Nephron progenitor cell (in vitro differentiated cells): ENCODE results near the gene OVOL1.
"Not testable (repeated sequence)": the region's sequence is repeated elsewhere in the genome, so short reads cannot be mapped to it uniquely, and the experiment has no call there.

Experiments used
- DNase-seq: peaks from one replicate; pipeline ENCODE4 v3.0.0; 2021
- H3K27ac Mint-ChIP-seq: 2 replicates; pipeline ENCODE4 v1.8.0; 2021; ENCODE audit warnings: mild to moderate bottlenecking, moderate library complexity, mixed read lengths
- H3K27me3 Mint-ChIP-seq: 2 replicates; pipeline ENCODE4 v1.8.0; 2021; ENCODE audit warnings: mild to moderate bottlenecking, low read depth, mixed read lengths; ENCODE audit not compliant: poor library complexity
- H3K36me3 Mint-ChIP-seq: 2 replicates; pipeline ENCODE4 v1.8.0; 2021; ENCODE audit warnings: low read depth, mixed read lengths
- H3K4me1 Mint-ChIP-seq: 2 replicates; pipeline ENCODE4 v1.8.0; 2021; ENCODE audit warnings: mixed read lengths
- H3K4me3 Mint-ChIP-seq: 2 replicates; pipeline ENCODE4 v1.8.0; 2021; ENCODE audit warnings: mild to moderate bottlenecking, moderate library complexity, mixed read lengths
- H3K9me3 Mint-ChIP-seq: 2 replicates; pipeline ENCODE4 v1.8.0; 2021; ENCODE audit warnings: mild to moderate bottlenecking, moderate library complexity, mixed read lengths
- TF ChIP-seq, protein P1 (sequence below): fragments of 200-600 bp; sonication (generic); IDR thresholded peaks from 2 replicates; pipeline ENCODE4 v1.5.0; 2021; ENCODE audit warnings: antibody characterized with exemption

Gene OVOL1

DNA sequence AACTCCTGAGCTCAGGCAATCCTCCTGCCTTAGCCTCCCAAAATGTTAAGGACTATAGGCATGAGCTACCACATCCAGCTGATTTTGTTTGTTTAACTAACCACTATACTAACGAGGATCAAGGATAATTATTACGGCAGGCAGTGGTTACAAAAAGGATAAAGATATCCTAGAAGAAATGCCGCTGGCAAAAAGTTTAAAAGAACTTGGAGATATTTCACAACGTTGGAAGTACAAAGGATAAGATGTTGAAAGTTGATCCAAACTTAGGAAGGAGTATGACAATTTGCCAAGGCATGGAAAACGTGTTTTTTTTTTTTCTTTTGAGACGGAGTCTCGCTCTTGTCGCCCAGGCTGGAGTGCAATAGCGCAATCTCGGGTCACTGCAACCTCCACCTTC, 19.5 kb upstream of the OVOL1 start:
- no peak overlapping the region for H3K27ac Mint-ChIP-seq
- H3K27me3 Mint-ChIP-seq = peaks cover 11% of the 10 kb centered on the region
- H3K4me1 Mint-ChIP-seq = peaks cover 5% of the 10 kb centered on the region
- H3K9me3 Mint-ChIP-seq = peaks cover 31% of the 10 kb centered on the region
- no peak overlapping the region for H3K4me3 Mint-ChIP-seq
- no peak for DNase-seq
- peaks cover 5% of the 10 kb centered on the region for H3K36me3 Mint-ChIP-seq
- TF ChIP-seq, protein P1, sequence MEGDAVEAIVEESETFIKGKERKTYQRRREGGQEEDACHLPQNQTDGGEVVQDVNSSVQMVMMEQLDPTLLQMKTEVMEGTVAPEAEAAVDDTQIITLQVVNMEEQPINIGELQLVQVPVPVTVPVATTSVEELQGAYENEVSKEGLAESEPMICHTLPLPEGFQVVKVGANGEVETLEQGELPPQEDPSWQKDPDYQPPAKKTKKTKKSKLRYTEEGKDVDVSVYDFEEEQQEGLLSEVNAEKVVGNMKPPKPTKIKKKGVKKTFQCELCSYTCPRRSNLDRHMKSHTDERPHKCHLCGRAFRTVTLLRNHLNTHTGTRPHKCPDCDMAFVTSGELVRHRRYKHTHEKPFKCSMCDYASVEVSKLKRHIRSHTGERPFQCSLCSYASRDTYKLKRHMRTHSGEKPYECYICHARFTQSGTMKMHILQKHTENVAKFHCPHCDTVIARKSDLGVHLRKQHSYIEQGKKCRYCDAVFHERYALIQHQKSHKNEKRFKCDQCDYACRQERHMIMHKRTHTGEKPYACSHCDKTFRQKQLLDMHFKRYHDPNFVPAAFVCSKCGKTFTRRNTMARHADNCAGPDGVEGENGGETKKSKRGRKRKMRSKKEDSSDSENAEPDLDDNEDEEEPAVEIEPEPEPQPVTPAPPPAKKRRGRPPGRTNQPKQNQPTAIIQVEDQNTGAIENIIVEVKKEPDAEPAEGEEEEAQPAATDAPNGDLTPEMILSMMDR = no peak

DNA sequence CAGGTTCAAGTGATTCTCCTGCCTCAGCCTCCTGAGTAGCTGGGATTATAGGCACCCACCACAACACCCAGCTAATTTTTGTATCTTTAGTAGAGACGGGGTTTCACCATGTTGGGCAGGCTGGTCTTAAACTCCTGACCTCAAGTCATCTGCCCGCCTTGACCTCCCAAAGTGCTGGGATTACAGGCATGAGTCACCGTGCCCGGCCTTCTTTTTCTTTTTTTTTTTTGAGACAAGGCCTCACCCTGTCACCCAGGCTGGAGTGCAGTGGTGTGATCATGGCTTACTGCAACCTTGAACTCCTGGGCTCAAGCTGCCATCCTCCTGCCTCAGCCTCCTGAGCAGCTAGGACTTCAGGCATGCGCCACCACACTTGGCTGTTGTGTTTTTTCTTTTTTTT, 19.1 kb upstream of the OVOL1 start:
- not testable (repeated sequence) for H3K36me3 Mint-ChIP-seq, H3K27ac Mint-ChIP-seq, DNase-seq, H3K4me1 Mint-ChIP-seq, H3K4me3 Mint-ChIP-seq
- peaks cover 11% of the 10 kb centered on the region for H3K27me3 Mint-ChIP-seq
- peaks cover 31% of the 10 kb centered on the region for H3K9me3 Mint-ChIP-seq

GRCh38 chr11:65770951-65771567, 15.8 kb upstream of the OVOL1 start:
- no peak for DNase-seq
- Mint-ChIP-seq H3K27me3 (peaks cover 6% of the 10 kb centered on the region), H3K4me1 (peaks cover 5% of the 10 kb centered on the region), H3K4me3 (no peak overlapping the region), H3K9me3 (peaks cover 20% of the 10 kb centered on the region), H3K27ac (no peak overlapping the region), H3K36me3 (peaks cover 10% of the 10 kb centered on the region)
- TF ChIP-seq, protein P1 = no peak

- DNase-seq = no peak
- peaks cover 5% of the 10 kb centered on the region for H3K4me1 Mint-ChIP-seq
These were observed 15.2 kb upstream of the OVOL1 start for GRCh38 chr11:65771589-65772112.

GRCh38 chr11:65773784-65774411, 13.0 kb upstream of the OVOL1 start:
- Mint-ChIP-seq H3K27me3 (peaks cover 6% of the 10 kb centered on the region), H3K9me3 (peaks cover 12% of the 10 kb centered on the region), H3K4me1 (peaks cover 5% of the 10 kb centered on the region), H3K4me3 (no peak overlapping the region), H3K27ac (no peak overlapping the region), H3K36me3 (peaks cover 15% of the 10 kb centered on the region)
- TF ChIP-seq, protein P1 = no peak
- no peak for DNase-seq

More at GRCh38 chr11:65771589-65772112, 15.2 kb upstream of the OVOL1 start:
- Mint-ChIP-seq H3K36me3 (peaks cover 10% of the 10 kb centered on the region), H3K9me3 (peaks cover 20% of the 10 kb centered on the region), H3K4me3 (no peak overlapping the region), H3K27me3 (peaks cover 6% of the 10 kb centered on the region), H3K27ac (no peak overlapping the region)
- TF ChIP-seq, protein P1 = no peak

GRCh38 chr11:65774525-65775306, 12.1 kb upstream of the OVOL1 start:
- TF ChIP-seq, protein P1 = no peak
- no peak for DNase-seq
- Mint-ChIP-seq H3K27me3 (peaks cover 6% of the 10 kb centered on the region), H3K4me1 (peaks cover 5% of the 10 kb centered on the region), H3K36me3 (peaks cover 11% of the 10 kb centered on the region), H3K27ac (no peak overlapping the region), H3K4me3 (no peak overlapping the region), H3K9me3 (peaks cover 5% of the 10 kb centered on the region)
